ENCODE measurements around the gene HTR3D.
"Not testable (repeated sequence)": the region's sequence is repeated elsewhere in the genome, so short reads cannot be mapped to it uniquely, and the experiment has no call there.

DNA sequence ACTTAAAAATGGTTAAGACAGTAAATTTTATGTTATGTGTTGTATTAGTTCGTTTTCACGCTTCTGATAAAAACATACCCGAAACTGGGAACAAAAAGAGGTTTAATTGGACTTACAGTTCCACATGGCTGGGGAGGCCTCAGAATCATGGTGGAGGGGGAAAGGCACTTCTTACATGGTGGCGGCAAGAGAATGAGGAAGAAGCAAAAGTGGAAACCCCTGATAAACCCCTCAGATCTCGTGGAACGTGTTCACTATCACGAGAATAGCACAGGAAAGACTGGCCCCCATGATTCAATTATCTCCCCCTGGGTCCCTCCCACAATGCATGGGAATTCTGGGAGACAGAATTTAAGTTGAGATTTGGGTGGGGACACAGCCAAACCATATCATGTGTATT, 39.6 kb downstream of the HTR3D start:
- TF ChIP-seq POLR2AphosphoS5, POLR2A (IDR thresholded peaks at IDR 0.05): not testable (repeated sequence)
- TF ChIP-seq, protein P1, sequence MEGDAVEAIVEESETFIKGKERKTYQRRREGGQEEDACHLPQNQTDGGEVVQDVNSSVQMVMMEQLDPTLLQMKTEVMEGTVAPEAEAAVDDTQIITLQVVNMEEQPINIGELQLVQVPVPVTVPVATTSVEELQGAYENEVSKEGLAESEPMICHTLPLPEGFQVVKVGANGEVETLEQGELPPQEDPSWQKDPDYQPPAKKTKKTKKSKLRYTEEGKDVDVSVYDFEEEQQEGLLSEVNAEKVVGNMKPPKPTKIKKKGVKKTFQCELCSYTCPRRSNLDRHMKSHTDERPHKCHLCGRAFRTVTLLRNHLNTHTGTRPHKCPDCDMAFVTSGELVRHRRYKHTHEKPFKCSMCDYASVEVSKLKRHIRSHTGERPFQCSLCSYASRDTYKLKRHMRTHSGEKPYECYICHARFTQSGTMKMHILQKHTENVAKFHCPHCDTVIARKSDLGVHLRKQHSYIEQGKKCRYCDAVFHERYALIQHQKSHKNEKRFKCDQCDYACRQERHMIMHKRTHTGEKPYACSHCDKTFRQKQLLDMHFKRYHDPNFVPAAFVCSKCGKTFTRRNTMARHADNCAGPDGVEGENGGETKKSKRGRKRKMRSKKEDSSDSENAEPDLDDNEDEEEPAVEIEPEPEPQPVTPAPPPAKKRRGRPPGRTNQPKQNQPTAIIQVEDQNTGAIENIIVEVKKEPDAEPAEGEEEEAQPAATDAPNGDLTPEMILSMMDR (IDR thresholded peaks at IDR 0.05): not testable (repeated sequence)
